Measurements from ENCODE around the gene SCYL1.

The SCYL1 gene

GRCh38 chr11:65586676-65587075 lies 61.8 kb downstream of the SCYL1 start:
- Histone ChIP-seq H3K27me3 (replicated peaks; ENCODE audit: insufficient read depth, low read length) (no peaks in the 10 kb centered on the region), H3K4me3 (ENCODE audit: low read length) (no peak overlapping the region), H3K36me3 (replicated peaks; ENCODE audit: insufficient read depth, low read length) (no peaks in the 10 kb centered on the region), H3K9me3 (replicated peaks; ENCODE audit: insufficient read depth, low read length) (no peaks in the 10 kb centered on the region), H3F3A (ENCODE audit: insufficient read depth, low read length) (peaks cover 32% of the 10 kb centered on the region), H3K9me2 (replicated peaks; ENCODE audit: insufficient read depth, low read length) (no peaks in the 10 kb centered on the region), H3K4me2 (ENCODE audit: low read depth, low read length) (peak overlapping the region; percentile 95), H2AFZ (ENCODE audit: low read length) (no peak overlapping the region), H3K9ac (ENCODE audit: low read length) (0 out of 2 replicates have a peak overlapping the region, but pooled peaks have one; percentile 83), H3K4me1 (ENCODE audit: low read length) (peaks cover 33% of the 10 kb centered on the region), H4K20me1 (ENCODE audit: insufficient read depth, low read length) (no peaks in the 10 kb centered on the region), H3K79me2 (ENCODE audit: low read length) (peaks cover 17% of the 10 kb centered on the region), H3K27ac (ENCODE audit: low read length) (peak overlapping the region; percentile 99; the same call in 1 of the 2 replicates)
- peak; percentile 29 for DNase-seq
- TF ChIP-seq EZH2 (optimal IDR thresholded peaks at IDR 0.05; ENCODE audit: low read depth, low read length) (no peak), EZH2phosphoT487 (IDR thresholded peaks at IDR 0.05; ENCODE audit: low read length) (no peak)
- TF ChIP-seq, protein P1, sequence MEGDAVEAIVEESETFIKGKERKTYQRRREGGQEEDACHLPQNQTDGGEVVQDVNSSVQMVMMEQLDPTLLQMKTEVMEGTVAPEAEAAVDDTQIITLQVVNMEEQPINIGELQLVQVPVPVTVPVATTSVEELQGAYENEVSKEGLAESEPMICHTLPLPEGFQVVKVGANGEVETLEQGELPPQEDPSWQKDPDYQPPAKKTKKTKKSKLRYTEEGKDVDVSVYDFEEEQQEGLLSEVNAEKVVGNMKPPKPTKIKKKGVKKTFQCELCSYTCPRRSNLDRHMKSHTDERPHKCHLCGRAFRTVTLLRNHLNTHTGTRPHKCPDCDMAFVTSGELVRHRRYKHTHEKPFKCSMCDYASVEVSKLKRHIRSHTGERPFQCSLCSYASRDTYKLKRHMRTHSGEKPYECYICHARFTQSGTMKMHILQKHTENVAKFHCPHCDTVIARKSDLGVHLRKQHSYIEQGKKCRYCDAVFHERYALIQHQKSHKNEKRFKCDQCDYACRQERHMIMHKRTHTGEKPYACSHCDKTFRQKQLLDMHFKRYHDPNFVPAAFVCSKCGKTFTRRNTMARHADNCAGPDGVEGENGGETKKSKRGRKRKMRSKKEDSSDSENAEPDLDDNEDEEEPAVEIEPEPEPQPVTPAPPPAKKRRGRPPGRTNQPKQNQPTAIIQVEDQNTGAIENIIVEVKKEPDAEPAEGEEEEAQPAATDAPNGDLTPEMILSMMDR (IDR thresholded peaks at IDR 0.05; ENCODE audit: low read length), result no peak

All from MM.1S (cell line).